Glutamatergic neuron (in vitro differentiated cells): ENCODE measurements around the gene POLD3. TPM values are rescaled to one million over a fixed set of nuclear protein-coding genes. Genes with fewer than 3 reads are reported as not detected.

Source experiments
- DNase-seq: peaks from one replicate; pipeline ENCODE4 v3.0.0; 2022
- H3K27ac Mint-ChIP-seq: one replicate; pipeline ENCODE4 v1.8.0; 2020; ENCODE audit warnings: mild to moderate bottlenecking, mixed read lengths, inconsistent platforms; ENCODE audit not compliant: unreplicated experiment
- H3K27me3 Mint-ChIP-seq: one replicate; pipeline ENCODE4 v1.8.0; 2020; ENCODE audit warnings: mild to moderate bottlenecking, moderate library complexity, mixed read lengths, inconsistent platforms; ENCODE audit not compliant: unreplicated experiment
- H3K36me3 Mint-ChIP-seq: one replicate; pipeline ENCODE4 v1.8.0; 2020; ENCODE audit warnings: mild to moderate bottlenecking, mixed read lengths, inconsistent platforms; ENCODE audit not compliant: unreplicated experiment
- H3K4me1 Mint-ChIP-seq: one replicate; pipeline ENCODE4 v1.8.0; 2020; ENCODE audit warnings: mild to moderate bottlenecking, low read depth, mixed read lengths, inconsistent platforms; ENCODE audit not compliant: unreplicated experiment
- H3K4me3 Mint-ChIP-seq: one replicate; pipeline ENCODE4 v1.8.0; 2020; ENCODE audit warnings: mild to moderate bottlenecking, mixed read lengths, inconsistent platforms; ENCODE audit not compliant: unreplicated experiment
- H3K9me3 Mint-ChIP-seq: one replicate; pipeline ENCODE4 v1.8.0; 2020; ENCODE audit warnings: mild to moderate bottlenecking, moderate library complexity, mixed read lengths, inconsistent platforms; ENCODE audit not compliant: unreplicated experiment
- CTCF ChIP-seq: fragments of 200-600 bp; sonication (generic); IDR thresholded peaks from one replicate; pipeline ENCODE4 v1.5.0; 2021; ENCODE audit not compliant: partially characterized antibody, unreplicated experiment
- total RNA-seq: library from RNA; stranded (reverse); fragmentation: NEBNext Ultra II Directional; extraction: Animal tissue kit (Norgen Biotek cat#: 25700); gene quantifications from one replicate; pipeline ENCODE4 v1.2.1, GENCODE V29; 2021; ENCODE audit not compliant: unreplicated experiment

POLD3 gene
- total RNA-seq, 1 donor from 2014 or later, result 9.0 TPM

GRCh38 chr11:74626130-74626529, 33.7 kb downstream of the POLD3 start:
- peaks cover 13% of the 10 kb centered on the region for H3K4me1 Mint-ChIP-seq
- H3K4me3 Mint-ChIP-seq, result no peak overlapping the region
- no peaks in the 10 kb centered on the region for H3K36me3 Mint-ChIP-seq
- TF ChIP-seq CTCF, result no peak
- H3K27me3 Mint-ChIP-seq, result no peaks in the 10 kb centered on the region
- no peak for DNase-seq
- H3K9me3 Mint-ChIP-seq, result no peaks in the 10 kb centered on the region
- H3K27ac Mint-ChIP-seq, result peak overlapping the region; percentile 88

GRCh38 chr11:74626604-74627003, 34.2 kb downstream of the POLD3 start:
- Mint-ChIP-seq H3K27ac (peak overlapping the region; percentile 88), H3K27me3 (no peaks in the 10 kb centered on the region), H3K36me3 (no peaks in the 10 kb centered on the region), H3K9me3 (no peaks in the 10 kb centered on the region), H3K4me3 (no peak overlapping the region), H3K4me1 (peaks cover 13% of the 10 kb centered on the region)
- TF ChIP-seq CTCF, result no peak
- DNase-seq, result no peak

- no peak for DNase-seq
- Mint-ChIP-seq H3K27me3 (no peaks in the 10 kb centered on the region), H3K9me3 (no peaks in the 10 kb centered on the region), H3K27ac (no peak overlapping the region), H3K4me1 (peaks cover 13% of the 10 kb centered on the region), H3K36me3 (no peaks in the 10 kb centered on the region), H3K4me3 (no peak overlapping the region)
- no peak for TF ChIP-seq CTCF
Measured at GRCh38 chr11:74627381-74627780, 35.0 kb downstream of the POLD3 start.

DNA sequence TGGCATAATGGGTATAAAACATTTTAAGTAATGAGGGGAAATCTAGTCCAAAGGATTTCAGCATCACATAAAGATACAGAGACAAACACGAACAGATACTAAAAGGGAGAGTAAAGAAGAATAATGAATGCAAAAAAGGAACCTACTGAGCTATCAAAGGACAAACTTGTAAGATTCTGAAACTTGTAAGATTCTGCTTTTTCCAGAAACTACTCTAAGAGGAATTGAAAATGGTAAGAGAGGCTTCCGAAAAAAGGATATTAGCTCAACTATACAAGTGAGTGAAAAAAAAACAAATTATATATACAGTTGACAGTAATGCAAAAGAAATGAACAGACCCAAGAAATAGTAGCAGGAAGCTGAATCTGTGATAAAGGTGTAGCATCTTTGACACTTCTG, 37.7 kb downstream of the POLD3 start:
- DNase-seq, result no peak
- Mint-ChIP-seq H3K4me3 (no peak overlapping the region), H3K36me3 (no peaks in the 10 kb centered on the region), H3K27me3 (no peaks in the 10 kb centered on the region), H3K9me3 (no peaks in the 10 kb centered on the region), H3K4me1 (peaks cover 13% of the 10 kb centered on the region), H3K27ac (no peak overlapping the region)
- no peak for TF ChIP-seq CTCF

DNA sequence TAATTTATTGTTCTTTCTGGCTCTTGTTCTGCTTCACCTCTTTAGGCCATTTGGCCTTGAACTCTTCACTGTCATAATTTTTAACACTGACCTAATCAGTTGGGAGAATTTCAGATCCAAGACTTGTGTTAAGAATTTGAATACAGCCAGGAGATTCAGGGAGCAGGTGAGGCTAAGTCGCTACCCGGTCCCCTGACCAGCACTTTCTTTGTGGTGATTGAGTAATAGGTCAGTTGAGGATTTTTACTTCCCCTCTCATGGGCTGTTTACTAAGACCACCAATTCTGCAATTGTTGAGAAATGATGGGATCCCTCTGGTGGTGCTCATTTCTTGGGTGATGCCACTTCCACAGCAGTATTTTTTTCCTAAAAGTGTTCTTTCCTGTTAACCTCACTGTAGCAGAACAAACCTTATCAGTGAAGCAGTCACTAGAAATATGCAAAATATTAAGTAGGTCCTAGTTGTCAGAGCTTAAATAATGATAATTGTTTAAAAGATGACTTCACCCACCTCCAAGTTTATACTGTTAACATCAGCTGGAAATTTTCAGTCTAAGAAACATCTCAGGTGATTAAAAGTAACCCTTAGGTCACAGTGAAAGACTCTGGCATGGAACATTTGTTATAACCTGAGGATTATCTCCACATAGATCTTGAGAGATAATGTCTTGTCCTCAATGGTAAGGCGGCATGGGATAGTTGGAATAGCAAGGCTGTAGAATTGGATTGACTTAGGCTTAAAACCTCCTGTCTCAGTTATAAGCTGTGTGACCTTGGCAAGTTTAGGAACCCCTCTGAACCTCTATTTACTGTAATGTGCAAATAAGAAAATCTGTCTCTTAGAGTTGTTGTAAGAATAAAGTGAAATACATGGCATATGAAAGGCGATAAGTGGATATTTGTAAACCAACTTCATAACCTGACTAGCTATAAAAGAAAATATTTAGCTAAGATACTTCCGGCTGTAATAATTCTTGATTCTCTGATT, 41.3 kb downstream of the POLD3 start:
- DNase-seq, result no peak
- Mint-ChIP-seq H3K4me1 (peaks cover 12% of the 10 kb centered on the region), H3K9me3 (no peaks in the 10 kb centered on the region), H3K36me3 (no peaks in the 10 kb centered on the region), H3K4me3 (no peak overlapping the region), H3K27me3 (no peaks in the 10 kb centered on the region), H3K27ac (no peak overlapping the region)
- TF ChIP-seq CTCF, result no peak
